Naive thymus-derived CD4-positive, alpha-beta T cell (primary cell): ENCODE measurements around the gene XRCC6. TPM values are rescaled to one million over a fixed set of nuclear protein-coding genes. Genes with fewer than 3 reads are reported as not detected.

Experiments used
- ATAC-seq: fragments of 150-1000 bp; cut with Tn5 transposase; 2 replicates; pipeline ENCODE4 v1.10.0; 2021; ENCODE audit warnings: mild to moderate bottlenecking, moderate library complexity
- CTCF ChIA-PET: fragments of 350-600 bp; sonication (Branson Sonifier 250); formaldehyde crosslinking; loops from one replicate; lab custom pipeline; 2021; ENCODE audit warnings: antibody characterized with exemption; lab: Charles Lee
- POLR2A ChIA-PET: fragments of 350-600 bp; sonication (Branson Sonifier 250); formaldehyde crosslinking; loops from one replicate; lab custom pipeline; 2021; ENCODE audit warnings: antibody characterized with exemption, inconsistent platforms; lab: Charles Lee
- DNase-seq, 9 donors: peaks; one replicate each; pipeline versions ENCODE4 v3.0.0 to v3.0.0-alpha.2; 2020 to 2022; ENCODE audit warnings: mixed read lengths in 1 of 9
- H3K27ac ChIP-seq: one replicate; pipeline ENCODE4 v1.7.0; 2013; ENCODE audit warnings: mild to moderate bottlenecking, low read depth, low read length, moderate library complexity
- H3K27me3 ChIP-seq, 2 donors: one replicate each; pipeline ENCODE4 v1.7.0; 2013; ENCODE audit warnings: low read length in 2 of 2, mild to moderate bottlenecking in 2 of 2, moderate library complexity in 2 of 2; ENCODE audit not compliant: control insufficient read depth in 2 of 2, insufficient read depth in 2 of 2
- H3K36me3 ChIP-seq, 3 experiments: 1 replicate in 2 of 3; 2 replicates in 1 of 3; pipeline ENCODE4 v1.7.0; 2013; ENCODE audit warnings: low read length in 3 of 3, mild to moderate bottlenecking in 3 of 3, moderate library complexity in 1 of 3; ENCODE audit not compliant: insufficient read depth in 3 of 3, control insufficient read depth in 2 of 3
- H3K4me1 ChIP-seq, 2 donors: one replicate each; pipeline ENCODE4 v1.7.0; 2013; ENCODE audit warnings: low read length in 2 of 2, mild to moderate bottlenecking in 2 of 2, moderate library complexity in 1 of 2; ENCODE audit not compliant: control insufficient read depth in 2 of 2, insufficient read depth in 2 of 2
- H3K4me3 ChIP-seq: 2 replicates; pipeline ENCODE4 v1.7.0; 2013; ENCODE audit warnings: mild to moderate bottlenecking, low read length
- H3K9me3 ChIP-seq, 3 experiments: 1 replicate in 2 of 3; 2 replicates in 1 of 3; pipeline ENCODE4 v1.7.0; 2013; ENCODE audit warnings: low read length in 3 of 3; ENCODE audit not compliant: control insufficient read depth in 2 of 3
- H3K27ac Mint-ChIP-seq, 9 donors: one replicate each; pipeline ENCODE4 v1.8.0; 2020 to 2022; ENCODE audit warnings: mixed read lengths in 9 of 9, mild to moderate bottlenecking in 8 of 9, moderate library complexity in 5 of 9, inconsistent platforms in 2 of 9
- H3K27me3 Mint-ChIP-seq, 5 donors: one replicate each; pipeline ENCODE4 v1.8.0; 2021 to 2022; ENCODE audit warnings: mixed read lengths in 5 of 5, mild to moderate bottlenecking in 1 of 5
- H3K36me3 Mint-ChIP-seq, 5 donors: one replicate each; pipeline ENCODE4 v1.8.0; 2020 to 2022; ENCODE audit warnings: mixed read lengths in 5 of 5, mild to moderate bottlenecking in 3 of 5, inconsistent platforms in 1 of 5
- H3K4me1 Mint-ChIP-seq, 7 donors: one replicate each; pipeline ENCODE4 v1.8.0; 2020 to 2022; ENCODE audit warnings: mixed read lengths in 7 of 7, mild to moderate bottlenecking in 3 of 7, inconsistent platforms in 1 of 7
- H3K4me3 Mint-ChIP-seq, 10 donors: one replicate each; pipeline ENCODE4 v1.8.0; 2020 to 2022; ENCODE audit warnings: mild to moderate bottlenecking in 10 of 10, mixed read lengths in 10 of 10, moderate library complexity in 6 of 10, inconsistent platforms in 2 of 10
- H3K9me3 Mint-ChIP-seq, 11 donors: one replicate each; pipeline ENCODE4 v1.8.0; 2020 to 2022; ENCODE audit warnings: mixed read lengths in 11 of 11, mild to moderate bottlenecking in 4 of 11, inconsistent platforms in 1 of 11, moderate library complexity in 1 of 11
- intact Hi-C, 2 donors: fragments of 100-400 bp; cut with micrococcal nuclease; formaldehyde crosslinking; loops; one replicate each; pipeline ENCODE4 v1.15.1; 2023
- polyA plus RNA-seq, 2 donors: library from polyadenylated mRNA; unstranded; fragments of 300-500 nt; fragmentation: Illumina TruSeq; gene quantifications; one replicate each; pipeline ENCODE4 v1.2.3, GENCODE V29; 2021
- total RNA-seq, 6 experiments: library from RNA in 5 of 6; stranded (reverse) in 5 of 6; gene quantifications; 1 replicate in 5 of 6; 2 replicates in 1 of 6; pipeline ENCODE4 v1.2.3 and lab custom pipeline; 2021 to 2026

XRCC6 gene
- total and polyA plus RNA-seq, 7 experiments from 2014 or later = 139 to 542 (median 168) TPM

DNA sequence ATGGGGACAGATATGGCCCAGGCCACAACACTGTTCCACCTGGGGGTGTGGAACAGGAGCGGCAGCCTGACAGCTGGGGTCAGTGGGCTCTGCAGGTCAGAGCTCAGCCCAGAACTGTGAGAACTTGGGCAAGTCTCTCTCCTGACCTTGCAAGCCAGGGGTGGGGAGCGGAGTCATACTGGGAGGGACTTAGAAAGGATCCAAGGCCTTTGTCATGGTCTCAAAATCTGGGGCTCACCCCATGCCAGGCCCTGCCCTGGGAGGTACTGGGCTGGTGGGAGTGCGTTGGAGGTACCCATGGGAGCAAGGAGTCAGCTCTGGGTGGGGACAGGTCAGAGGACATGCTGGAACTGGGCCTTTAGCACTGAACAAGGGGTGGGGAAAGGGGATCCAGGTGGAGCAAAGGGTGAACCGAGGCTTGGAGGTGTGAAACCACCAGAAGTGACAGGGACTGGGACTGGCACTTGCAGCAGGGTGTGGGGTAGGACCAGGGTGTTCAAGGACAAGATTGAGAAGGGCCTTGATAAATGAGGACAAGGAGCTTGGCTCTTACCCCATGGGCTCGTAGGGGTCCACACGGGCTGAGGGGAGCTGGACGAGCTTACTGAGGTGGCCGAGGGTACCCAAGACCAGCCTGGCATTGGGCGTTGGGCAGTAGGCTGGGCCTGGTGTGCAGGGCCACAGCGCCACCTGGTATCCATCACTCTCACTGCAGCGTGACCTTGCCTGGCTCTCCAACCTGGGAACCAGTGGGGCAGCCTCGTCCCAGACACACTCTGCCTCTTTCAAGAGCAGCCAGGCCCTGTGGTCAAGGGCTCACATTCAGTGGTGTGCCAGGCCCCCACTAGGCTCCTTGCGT, 24.1 kb upstream of the XRCC6 start:
- no peaks in the 10 kb centered on the region for H3K9me3 Mint-ChIP-seq
- H3K27ac Mint-ChIP-seq = no peak overlapping the region
- no peaks in the 10 kb centered on the region for H3K27me3 ChIP-seq
- intact Hi-C loops = loop anchor here in 1 of 2 donors (1.0 kb wide), 2 partner anchors 53 to 194 kb away; partner anchors contain the start of gene POLR3H
- peaks cover 0 to 10% (median 4%) of the 10 kb centered on the region in 5 donors for H3K36me3 Mint-ChIP-seq
- no peaks in the 10 kb centered on the region for H3K9me3 ChIP-seq
- peaks cover 0 to 6% (median 0%) of the 10 kb centered on the region in 7 donors for H3K4me1 Mint-ChIP-seq
- H3K27ac ChIP-seq = no peak overlapping the region
- H3K36me3 ChIP-seq = peaks cover 0 to 19% (median 0%) of the 10 kb centered on the region in 3 experiments
- H3K27me3 Mint-ChIP-seq = no peaks in the 10 kb centered on the region
- H3K4me3 Mint-ChIP-seq = no peak overlapping the region
- DNase-seq (peak in 6 of 9 donors; percentile 17 to 43 (median 28)), ATAC-seq (peak; percentile 85)
- ChIA-PET CTCF (interaction anchor here (0.6 to 1.6 kb wide), 4 partner anchors 51 to 193 kb away, joined by 3 to 8 read pairs (median 3); no protein-coding TSS in a partner anchor), POLR2A (interaction anchor here (0.6 kb wide), 2 partner anchors 17 to 115 kb away, joined by 3 read pairs; no protein-coding TSS in a partner anchor)
- H3K4me3 ChIP-seq = no peak overlapping the region
- H3K4me1 ChIP-seq = no peaks in the 10 kb centered on the region

DNA sequence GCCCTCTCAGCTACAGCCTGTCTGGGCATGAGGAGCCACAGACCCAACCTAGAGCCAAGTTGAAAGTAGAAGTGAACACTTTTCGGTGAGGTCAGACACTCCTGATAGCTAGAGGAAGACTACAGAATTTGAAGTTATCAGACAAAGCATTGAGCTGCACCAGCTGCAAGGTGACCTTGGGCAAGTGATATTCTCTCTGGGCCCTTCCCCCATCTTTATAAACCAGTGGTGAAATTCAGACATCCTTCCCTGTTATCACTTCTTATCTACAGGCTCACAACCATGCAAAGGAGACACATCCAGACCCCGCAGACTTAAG, 23.5 kb upstream of the XRCC6 start:
- POLR2A ChIA-PET = no interaction called here
- Mint-ChIP-seq H3K36me3 (peaks cover 2 to 16% (median 8%) of the 10 kb centered on the region in 5 donors), H3K27me3 (no peaks in the 10 kb centered on the region), H3K9me3 (no peaks in the 10 kb centered on the region), H3K4me3 (no peak overlapping the region), H3K27ac (no peak overlapping the region), H3K4me1 (peaks cover 0 to 12% (median 2%) of the 10 kb centered on the region in 7 donors)
- Histone ChIP-seq H3K4me3 (no peak overlapping the region), H3K9me3 (no peaks in the 10 kb centered on the region), H3K27ac (no peak overlapping the region), H3K27me3 (no peaks in the 10 kb centered on the region), H3K36me3 (peaks cover 0 to 25% (median 0%) of the 10 kb centered on the region in 3 experiments), H3K4me1 (no peaks in the 10 kb centered on the region)
- no peak for ATAC-seq
- intact Hi-C loops = loop anchor here in 1 of 2 donors (1.0 kb wide), 2 partner anchors 53 to 194 kb away; partner anchors contain the start of gene POLR3H
- CTCF ChIA-PET = interaction anchor here (0.6 to 1.6 kb wide), 3 partner anchors 48 to 73 kb away, joined by 3 read pairs; no protein-coding TSS in a partner anchor
- DNase-seq = no peak

DNA sequence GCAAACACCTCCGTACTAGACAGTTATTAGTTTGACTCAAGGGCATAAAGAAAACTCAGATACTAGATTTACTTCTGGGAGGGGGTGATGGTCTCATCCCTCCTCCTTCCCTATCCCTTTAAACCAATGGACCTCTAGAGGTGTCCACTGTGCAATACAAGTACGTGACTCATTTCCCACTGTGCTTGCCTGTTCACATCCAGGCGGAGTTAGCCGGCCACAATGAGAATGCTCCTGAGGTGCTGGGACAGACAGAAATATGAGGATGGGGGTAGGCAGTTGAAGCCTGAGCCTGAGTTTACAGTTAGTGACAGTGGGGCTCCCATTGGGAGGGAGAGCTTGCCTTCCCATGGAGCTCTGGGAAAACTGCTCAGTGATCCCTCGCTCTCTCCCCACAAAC, 23.0 kb upstream of the XRCC6 start:
- intact Hi-C loops = no loop called here
- no peak overlapping the region for H3K27ac ChIP-seq
- no peaks in the 10 kb centered on the region for H3K9me3 ChIP-seq
- Mint-ChIP-seq H3K4me3 (no peak overlapping the region), H3K27me3 (peaks cover 0 to 3% (median 0%) of the 10 kb centered on the region in 5 donors), H3K36me3 (peaks cover 5 to 21% (median 13%) of the 10 kb centered on the region in 5 donors), H3K9me3 (no peaks in the 10 kb centered on the region), H3K4me1 (peaks cover 2 to 17% (median 6%) of the 10 kb centered on the region in 7 donors), H3K27ac (peak overlapping the region in 1 of 9 donors; percentile 46)
- H3K36me3 ChIP-seq = peaks cover 0 to 30% (median 0%) of the 10 kb centered on the region in 3 experiments
- no peak overlapping the region for H3K4me3 ChIP-seq
- ChIA-PET POLR2A (interaction anchor here (1.0 kb wide), 1 partner anchor 22 kb away, joined by 3 read pairs; no protein-coding TSS in a partner anchor), CTCF (interaction anchor here (0.6 kb wide), 2 partner anchors 48 to 193 kb away, joined by 3 read pairs; no protein-coding TSS in a partner anchor)
- no peaks in the 10 kb centered on the region for H3K27me3 ChIP-seq
- DNase-seq = no peak
- ATAC-seq = no peak
- peaks cover 0 to 3% of the 10 kb centered on the region in 2 donors for H3K4me1 ChIP-seq

GRCh38 chr22:41598891-41599635, 22.0 kb upstream of the XRCC6 start:
- no peak overlapping the region for H3K27ac Mint-ChIP-seq

GRCh38 chr22:41600976-41601375, 20.1 kb upstream of the XRCC6 start:
- Histone ChIP-seq H3K9me3 (no peaks in the 10 kb centered on the region), H3K4me1 (peaks cover 0 to 19% of the 10 kb centered on the region in 2 donors), H3K27me3 (no peaks in the 10 kb centered on the region), H3K27ac (no peak overlapping the region), H3K36me3 (peaks cover 0 to 42% (median 0%) of the 10 kb centered on the region in 3 experiments), H3K4me3 (no peak overlapping the region)
- Mint-ChIP-seq H3K9me3 (no peaks in the 10 kb centered on the region), H3K27me3 (peaks cover 0 to 9% (median 0%) of the 10 kb centered on the region in 5 donors), H3K27ac (no peak overlapping the region), H3K4me3 (no peak overlapping the region), H3K4me1 (peaks cover 13 to 37% (median 21%) of the 10 kb centered on the region in 7 donors), H3K36me3 (peaks cover 11 to 44% (median 19%) of the 10 kb centered on the region in 5 donors)
- POLR2A ChIA-PET = no interaction called here
- no peak for ATAC-seq
- DNase-seq = no peak
- intact Hi-C loops = no loop called here
- CTCF ChIA-PET = no interaction called here

More at GRCh38 chr22:41598891-41599635, 22.0 kb upstream of the XRCC6 start:
- no peak for DNase-seq
- Histone ChIP-seq H3K4me3 (no peak overlapping the region), H3K27me3 (no peaks in the 10 kb centered on the region), H3K4me1 (peaks cover 0 to 12% of the 10 kb centered on the region in 2 donors), H3K9me3 (no peaks in the 10 kb centered on the region), H3K27ac (no peak overlapping the region), H3K36me3 (peaks cover 0 to 32% (median 0%) of the 10 kb centered on the region in 3 experiments)
- intact Hi-C loops = no loop called here
- Mint-ChIP-seq H3K27me3 (peaks cover 0 to 5% (median 0%) of the 10 kb centered on the region in 5 donors), H3K9me3 (no peaks in the 10 kb centered on the region), H3K4me3 (no peak overlapping the region), H3K4me1 (peaks cover 7 to 26% (median 15%) of the 10 kb centered on the region in 7 donors), H3K36me3 (peaks cover 5 to 27% (median 13%) of the 10 kb centered on the region in 5 donors)
- ATAC-seq = no peak
- ChIA-PET CTCF (interaction anchor here (0.6 kb wide), 1 partner anchor 194 kb away, joined by 3 read pairs; no protein-coding TSS in a partner anchor), POLR2A (interaction anchor here (1.0 kb wide), 1 partner anchor 21 kb away, joined by 3 read pairs; no protein-coding TSS in a partner anchor)
